Fibroblast of lung (primary cell): ENCODE measurements around the gene DGKZ. TPM values are rescaled to one million over a fixed set of nuclear protein-coding genes. Genes with fewer than 3 reads are reported as not detected.

Experiments used
- DNase-seq, 2 donors: peaks; one replicate each; pipeline versions ENCODE4 v3.0.0 to v3.0.0-alpha.2; 2010; ENCODE audit warnings: low read depth in 2 of 2
- H2AFZ ChIP-seq: 2 replicates; pipeline ENCODE4 v1.5.1; 2012; ENCODE audit warnings: low read length, control low read depth, inconsistent platforms
- H3K27ac ChIP-seq: 2 replicates; pipeline ENCODE4 v1.5.1; 2011; ENCODE audit warnings: low read length, control low read depth; ENCODE audit not compliant: insufficient read depth
- H3K27me3 ChIP-seq: 2 replicates; pipeline ENCODE4 v1.5.1; 2011; ENCODE audit warnings: mild to moderate bottlenecking, low read length; ENCODE audit not compliant: control insufficient read depth, insufficient read depth
- H3K36me3 ChIP-seq: 2 replicates; pipeline ENCODE4 v1.5.1; 2011; ENCODE audit warnings: low read length; ENCODE audit not compliant: control insufficient read depth, insufficient read depth
- H3K4me1 ChIP-seq: 2 replicates; pipeline ENCODE4 v1.5.1; 2011; ENCODE audit warnings: low read length; ENCODE audit not compliant: control insufficient read depth, insufficient read depth; ENCODE audit errors: extremely low read depth
- H3K4me2 ChIP-seq: 2 replicates; pipeline ENCODE4 v1.5.1; 2011; ENCODE audit warnings: low read length, control low read depth; ENCODE audit not compliant: insufficient read depth; ENCODE audit errors: extremely low read depth
- H3K4me3 ChIP-seq, 4 experiments: fragments of 200-600 bp in 1 of 4; sonication (generic) in 1 of 4; replicated peaks in 1 of 4; 2 replicates each; pipeline ENCODE4 v1.5.1; 2011 to 2016; ENCODE audit warnings: low read length in 4 of 4, low read depth in 3 of 4, mild to moderate bottlenecking in 3 of 4, control low read depth in 2 of 4, inconsistent platforms in 1 of 4, mixed read lengths in 1 of 4; ENCODE audit not compliant: insufficient read depth in 1 of 4; ENCODE audit errors: control extremely low read depth in 1 of 4
- H3K79me2 ChIP-seq: 2 replicates; pipeline ENCODE4 v1.5.1; 2012; ENCODE audit warnings: mild to moderate bottlenecking, low read length, inconsistent platforms; ENCODE audit not compliant: control insufficient read depth, insufficient read depth
- H3K9ac ChIP-seq: 2 replicates; pipeline ENCODE4 v1.5.1; 2011; ENCODE audit warnings: mild to moderate bottlenecking, low read length, control low read depth; ENCODE audit not compliant: insufficient read depth
- H3K9me3 ChIP-seq: 2 replicates; pipeline ENCODE4 v1.5.1; 2012; ENCODE audit warnings: low read depth, low read length; ENCODE audit not compliant: control insufficient read depth, insufficient read depth
- H4K20me1 ChIP-seq: 2 replicates; pipeline ENCODE4 v1.5.1; 2011; ENCODE audit warnings: low read length; ENCODE audit not compliant: control insufficient read depth, insufficient read depth; ENCODE audit errors: extremely low read depth
- EZH2 ChIP-seq: IDR thresholded peaks from 2 replicates; pipeline ENCODE4 v1.5.1; 2012; ENCODE audit warnings: low read length, control low read depth, mild to moderate bottlenecking; ENCODE audit errors: missing control alignments
- polyA plus RNA-seq, 2 donors: library from polyadenylated mRNA; depleted of rRNA in 1 of 2; stranded (reverse) in 1 of 2; unstranded in 1 of 2; fragments of >200 nt; gene quantifications; 2 replicates each; pipeline ENCODE4 v1.2.1, GENCODE V29; 2011 to 2012; ENCODE audit warnings: missing spikeins in 1 of 2
- total RNA-seq: library from RNA; depleted of rRNA; stranded (reverse); fragments of >200 nt; gene quantifications from 2 replicates; pipeline ENCODE4 v1.2.1, GENCODE V29; 2014
- TF ChIP-seq, protein P1 (sequence below), 2 donors: IDR thresholded peaks in 1 of 2; conservative IDR thresholded peaks in 1 of 2; 1 replicate in 1 of 2; 2 replicates in 1 of 2; pipeline ENCODE4 v1.5.1; 2011 to 2012; ENCODE audit warnings: low read length in 2 of 2, control low read depth in 1 of 2, inconsistent platforms in 1 of 2, low read depth in 1 of 2, mild to moderate bottlenecking in 1 of 2

Gene DGKZ
- total and polyA plus RNA-seq, 2 donors (not counting 1 experiment from before 2014, with no cell fraction given) = 16.4 to 35.5 TPM

DNA sequence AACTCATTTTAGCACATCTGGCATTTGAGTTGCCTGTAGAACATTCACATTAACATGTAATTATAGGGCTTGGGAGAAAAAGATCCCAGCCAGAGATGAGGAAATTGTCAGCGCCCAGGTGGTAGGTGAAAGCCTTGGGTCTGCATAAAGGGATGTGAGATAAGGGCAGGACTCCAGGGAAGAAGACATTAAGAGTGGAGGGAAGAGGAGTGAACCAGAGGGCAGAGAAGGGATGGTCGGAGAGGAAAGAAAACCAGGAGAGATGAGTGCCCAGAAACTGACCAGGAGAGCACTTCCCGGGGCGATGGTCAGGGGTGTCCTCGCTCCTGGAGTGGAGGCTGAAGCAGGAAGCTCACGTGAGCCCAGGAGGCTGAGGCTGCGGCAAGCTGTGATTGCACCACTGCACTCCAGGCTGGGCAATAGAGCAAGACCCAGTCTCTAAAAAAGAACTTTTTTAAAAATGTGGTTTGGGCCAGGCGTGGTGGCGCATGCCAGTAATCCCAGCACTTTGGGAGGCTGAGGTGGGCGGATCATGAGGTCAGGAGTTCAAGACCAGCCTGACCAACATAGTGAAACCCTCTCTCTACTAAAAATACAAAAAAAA is 20.3 kb upstream of the DGKZ start:
- Histone ChIP-seq H3K4me1 (no peaks in the 10 kb centered on the region), H3K36me3 (peaks cover 2% of the 10 kb centered on the region), H3K79me2 (no peaks in the 10 kb centered on the region), H3K9ac (no peak overlapping the region), H2AFZ (no peak overlapping the region), H4K20me1 (no peaks in the 10 kb centered on the region), H3K4me2 (no peak overlapping the region), H3K9me3 (no peaks in the 10 kb centered on the region), H3K27ac (no peak overlapping the region), H3K4me3 (no peak overlapping the region), H3K27me3 (peaks cover 24% of the 10 kb centered on the region)
- TF ChIP-seq, protein P1, sequence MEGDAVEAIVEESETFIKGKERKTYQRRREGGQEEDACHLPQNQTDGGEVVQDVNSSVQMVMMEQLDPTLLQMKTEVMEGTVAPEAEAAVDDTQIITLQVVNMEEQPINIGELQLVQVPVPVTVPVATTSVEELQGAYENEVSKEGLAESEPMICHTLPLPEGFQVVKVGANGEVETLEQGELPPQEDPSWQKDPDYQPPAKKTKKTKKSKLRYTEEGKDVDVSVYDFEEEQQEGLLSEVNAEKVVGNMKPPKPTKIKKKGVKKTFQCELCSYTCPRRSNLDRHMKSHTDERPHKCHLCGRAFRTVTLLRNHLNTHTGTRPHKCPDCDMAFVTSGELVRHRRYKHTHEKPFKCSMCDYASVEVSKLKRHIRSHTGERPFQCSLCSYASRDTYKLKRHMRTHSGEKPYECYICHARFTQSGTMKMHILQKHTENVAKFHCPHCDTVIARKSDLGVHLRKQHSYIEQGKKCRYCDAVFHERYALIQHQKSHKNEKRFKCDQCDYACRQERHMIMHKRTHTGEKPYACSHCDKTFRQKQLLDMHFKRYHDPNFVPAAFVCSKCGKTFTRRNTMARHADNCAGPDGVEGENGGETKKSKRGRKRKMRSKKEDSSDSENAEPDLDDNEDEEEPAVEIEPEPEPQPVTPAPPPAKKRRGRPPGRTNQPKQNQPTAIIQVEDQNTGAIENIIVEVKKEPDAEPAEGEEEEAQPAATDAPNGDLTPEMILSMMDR (conservative IDR thresholded peaks at IDR 0.05 in 1 of 2, IDR thresholded peaks at IDR 0.05 in 1 of 2; ENCODE audit: low read depth in 1 of 2, low read length in 2 of 2) = no peak
- no peak for TF ChIP-seq EZH2
- DNase-seq = no peak

DNA sequence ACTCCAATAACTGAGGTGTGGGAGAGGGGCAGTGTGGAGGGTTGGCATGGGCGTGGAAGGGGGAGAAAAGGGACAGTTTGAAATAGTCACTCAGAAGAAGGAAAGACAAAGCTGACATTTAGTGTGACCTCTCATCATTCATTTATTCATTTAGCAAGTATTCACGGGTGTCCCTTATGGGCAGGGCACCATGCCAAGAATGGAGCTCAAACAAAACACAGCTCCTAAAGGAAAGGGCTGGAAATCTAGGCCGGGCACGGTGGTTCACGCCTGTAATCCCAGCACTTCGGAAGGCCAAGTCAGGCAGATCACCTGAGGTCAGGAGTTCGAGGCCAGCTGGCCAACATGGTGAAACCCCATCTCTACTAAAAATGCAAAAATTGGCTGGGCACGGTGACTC is 19.4 kb upstream of the DGKZ start:
- no peak for DNase-seq
- Histone ChIP-seq H3K36me3 (peaks cover 2% of the 10 kb centered on the region), H3K79me2 (no peaks in the 10 kb centered on the region)

DNA sequence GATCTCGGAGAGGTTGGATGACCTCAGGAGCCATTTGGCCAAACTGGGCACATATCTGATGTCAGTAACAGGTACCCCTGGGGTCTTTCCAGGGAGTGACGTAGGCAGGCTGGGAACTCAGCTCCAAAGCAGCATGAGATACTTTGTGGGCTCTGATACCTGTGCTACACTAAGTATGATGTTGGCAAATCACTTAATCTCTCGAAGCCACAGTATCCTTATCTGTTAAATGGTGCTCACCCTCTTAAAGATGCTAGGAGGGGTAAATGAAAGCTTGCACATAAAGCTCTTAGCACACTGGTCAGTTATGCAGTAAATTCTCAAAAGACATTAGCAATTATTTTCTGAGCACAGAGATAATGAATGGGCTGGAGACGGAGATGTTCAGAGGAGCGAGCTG is 17.1 kb upstream of the DGKZ start:
- Histone ChIP-seq H3K27ac (no peak overlapping the region), H3K4me2 (no peak overlapping the region), H3K9ac (no peak overlapping the region), H3K36me3 (no peaks in the 10 kb centered on the region), H3K27me3 (peaks cover 47% of the 10 kb centered on the region), H3K4me3 (no peak overlapping the region), H2AFZ (no peak overlapping the region), H3K79me2 (no peaks in the 10 kb centered on the region), H3K9me3 (no peaks in the 10 kb centered on the region), H3K4me1 (no peaks in the 10 kb centered on the region), H4K20me1 (no peaks in the 10 kb centered on the region)
- TF ChIP-seq, protein P1 (conservative IDR thresholded peaks at IDR 0.05 in 1 of 2, IDR thresholded peaks at IDR 0.05 in 1 of 2; ENCODE audit: low read depth in 1 of 2, low read length in 2 of 2) = no peak
- TF ChIP-seq EZH2 = no peak
- DNase-seq = no peak

More for the DNA sequence above, 19.4 kb upstream of the DGKZ start:
- TF ChIP-seq, protein P1 (conservative IDR thresholded peaks at IDR 0.05 in 1 of 2, IDR thresholded peaks at IDR 0.05 in 1 of 2; ENCODE audit: low read depth in 1 of 2, low read length in 2 of 2) = no peak
- no peak for TF ChIP-seq EZH2
- Histone ChIP-seq H3K27ac (no peak overlapping the region), H2AFZ (no peak overlapping the region), H4K20me1 (no peaks in the 10 kb centered on the region), H3K4me3 (no peak overlapping the region), H3K4me2 (no peak overlapping the region), H3K4me1 (no peaks in the 10 kb centered on the region), H3K9me3 (no peaks in the 10 kb centered on the region), H3K9ac (no peak overlapping the region), H3K27me3 (peaks cover 33% of the 10 kb centered on the region)
